Heart right ventricle (tissue), 16 donors: ENCODE results near the gene SEMA5A. TPM values are rescaled to one million over a fixed set of nuclear protein-coding genes. Genes with fewer than 3 reads are reported as not detected.

Experiments
- ATAC-seq, 8 donors: fragments of 200-7000 bp; cut with Tn5 transposase; one replicate each; pipeline ENCODE4 v1.9.1; 2020; ENCODE audit warnings: mild to moderate bottlenecking in 8 of 8, moderate library complexity in 8 of 8, moderate number of reproducible peaks in 1 of 8
- DNase-seq, 2 donors: peaks; one replicate each; pipeline ENCODE4 v3.0.0-alpha.2; 2020
- H3K27ac ChIP-seq, 10 donors: fragments of 200-600 bp; sonication (generic) in 2 of 10; one replicate each; pipeline versions ENCODE4 v1.5.0 to v1.8.0; 2020 to 2022; ENCODE audit warnings: mild to moderate bottlenecking in 3 of 10
- H3K27me3 ChIP-seq, 7 donors: fragments of 200-600 bp; one replicate each; pipeline ENCODE4 v1.8.0; 2021 to 2022; ENCODE audit warnings: mild to moderate bottlenecking in 2 of 7
- H3K36me3 ChIP-seq, 9 donors: fragments of 200-600 bp; sonication (generic) in 1 of 9; one replicate each; pipeline versions ENCODE4 v1.5.0 to v1.8.0; 2020 to 2022; ENCODE audit warnings: mild to moderate bottlenecking in 2 of 9
- H3K4me1 ChIP-seq, 9 donors: fragments of 200-600 bp; sonication (generic) in 1 of 9; one replicate each; pipeline versions ENCODE4 v1.5.0 to v1.8.0; 2020 to 2022; ENCODE audit warnings: mild to moderate bottlenecking in 4 of 9
- H3K4me3 ChIP-seq, 10 donors: fragments of 200-600 bp; sonication (generic) in 2 of 10; one replicate each; pipeline versions ENCODE4 v1.5.0 to v1.8.0; 2020 to 2022; ENCODE audit warnings: mild to moderate bottlenecking in 7 of 10, moderate library complexity in 2 of 10
- H3K9me3 ChIP-seq, 11 donors: fragments of 200-600 bp in 10 of 11; sonication (generic) in 2 of 11; one replicate each; pipeline versions ENCODE4 v1.5.0 to v1.8.0; 2013 to 2022; ENCODE audit warnings: mild to moderate bottlenecking in 2 of 11, control low read depth in 1 of 11, moderate library complexity in 1 of 11
- WGBS, 2 donors: extraction: QIAGEN DNeasy Blood & Tissue Kit; methylation state at CpG; one replicate each; pipeline ENCODE4 v1.1.7; 2013; ENCODE audit warnings: inconsistent platforms in 1 of 2; 5-methylcytosine and 5-hydroxymethylcytosine counted together
- intact Hi-C, 10 donors: fragments of 100-400 bp; cut with DNase I; formaldehyde crosslinking; loops; one replicate each; pipeline versions ENCODE4 v1.11.1 to v1.14.2; 2022
- polyA plus RNA-seq, 2 donors: library from polyadenylated mRNA; stranded (reverse); fragments of 200-250 nt; gene quantifications; one replicate each; pipeline ENCODE4 v1.2.3, GENCODE V29; 2013
- total RNA-seq, 10 donors: library from RNA; stranded (reverse); fragmentation: NEBNext Ultra II Directional in 3 of 10; extraction: Animal tissue kit (Norgen Biotek cat#: 25700) in 3 of 10; gene quantifications; one replicate each; pipeline versions ENCODE4 v1.2.1 to v1.2.4, GENCODE V29; 2021 to 2023
- TF ChIP-seq, protein P1 (sequence below), 9 donors: fragments of 200-600 bp; sonication (generic) in 2 of 9; IDR thresholded peaks; one replicate each; pipeline versions ENCODE4 v1.5.0 to v1.8.0; 2021 to 2022; ENCODE audit warnings: antibody characterized with exemption in 9 of 9, mild to moderate bottlenecking in 5 of 9, moderate library complexity in 1 of 9
- donor health status: Arrhythmogenic right ventricular cardiomyopathy.
- donor health status: ischemic (EF 13 %, LVEDD 7.1; RV severe dilation, severe dysfunction).
- donor health status: healthy with polysubstance abuse.
- donor health status: DM: no; HTN: yes; CAD: no.
- donor health status: DM: no; HTN: no; CAD: no.
- donor health status: ischemic (EF 25% LVEDD 6.9; RV normal size, moderate dysfunction).
- donor health status: ischemic (EF 25% LVEDD 5.7; RV mildly dilated, moderate dysfunction).
- donor health status: healthy.
- donor health status: DM: yes; HTN: yes; CAD: no.
- donor health status: Ischemic cardiomyopathy.
- donor health status: ischemic (EF 35%, LVEDD 5.7; RV mildly dilated, moderate dysfunction).
- donor health status: nonischemic (EF 11% LVEDD 7.7; RV severe dilation, severe dysfunction).
- donor health status: DM: yes; HTN: yes; CAD: no.
- donor health status: PGD.
- donor health status: ischemic (EF 29% LVEDD 5.4; RV normal size, mild dysfunction).
- donor health status: nonischemic (EF 23%, LVEDD 6.1; RV moderate dilation, normal function).

The SEMA5A gene
- total and polyA plus RNA-seq, 12 donors = 1.9 to 71.5 (median 48.0) TPM

- Histone ChIP-seq H3K4me1 (peaks cover 0 to 36% (median 23%) of the 10 kb centered on the region in 9 donors), H3K9me3 (peaks cover 0 to 3% (median 0%) of the 10 kb centered on the region in 11 donors), H3K27ac (peak overlapping the region in 1 of 10 donors; percentile 34), H3K27me3 (no peaks in the 10 kb centered on the region), H3K36me3 (no peaks in the 10 kb centered on the region), H3K4me3 (no peak overlapping the region)
- WGBS, 2 donors = 12 to 15% methylated on average over 5 of the region's 5 CpGs
- intact Hi-C loops = no loop called here
- no peak for DNase-seq
- TF ChIP-seq, protein P1, sequence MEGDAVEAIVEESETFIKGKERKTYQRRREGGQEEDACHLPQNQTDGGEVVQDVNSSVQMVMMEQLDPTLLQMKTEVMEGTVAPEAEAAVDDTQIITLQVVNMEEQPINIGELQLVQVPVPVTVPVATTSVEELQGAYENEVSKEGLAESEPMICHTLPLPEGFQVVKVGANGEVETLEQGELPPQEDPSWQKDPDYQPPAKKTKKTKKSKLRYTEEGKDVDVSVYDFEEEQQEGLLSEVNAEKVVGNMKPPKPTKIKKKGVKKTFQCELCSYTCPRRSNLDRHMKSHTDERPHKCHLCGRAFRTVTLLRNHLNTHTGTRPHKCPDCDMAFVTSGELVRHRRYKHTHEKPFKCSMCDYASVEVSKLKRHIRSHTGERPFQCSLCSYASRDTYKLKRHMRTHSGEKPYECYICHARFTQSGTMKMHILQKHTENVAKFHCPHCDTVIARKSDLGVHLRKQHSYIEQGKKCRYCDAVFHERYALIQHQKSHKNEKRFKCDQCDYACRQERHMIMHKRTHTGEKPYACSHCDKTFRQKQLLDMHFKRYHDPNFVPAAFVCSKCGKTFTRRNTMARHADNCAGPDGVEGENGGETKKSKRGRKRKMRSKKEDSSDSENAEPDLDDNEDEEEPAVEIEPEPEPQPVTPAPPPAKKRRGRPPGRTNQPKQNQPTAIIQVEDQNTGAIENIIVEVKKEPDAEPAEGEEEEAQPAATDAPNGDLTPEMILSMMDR (IDR thresholded peaks at IDR 0.05) = no peak
- peak in 3 of 8 donors; percentile 37 to 51 (median 41) for ATAC-seq
Measured at GRCh38 chr5:9348401-9348996, 197.4 kb downstream of the SEMA5A start.

- Histone ChIP-seq H3K4me1 (peaks cover 0 to 42% (median 23%) of the 10 kb centered on the region in 9 donors), H3K4me3 (no peak overlapping the region), H3K36me3 (no peaks in the 10 kb centered on the region), H3K9me3 (peaks cover 0 to 3% (median 0%) of the 10 kb centered on the region in 11 donors), H3K27ac (no peak overlapping the region), H3K27me3 (no peaks in the 10 kb centered on the region)
- ATAC-seq (no peak), DNase-seq (no peak)
- 74 to 83% methylated on average over 7 of the region's 7 CpGs for WGBS, 2 donors
- intact Hi-C loops = no loop called here
- TF ChIP-seq, protein P1 (IDR thresholded peaks at IDR 0.05) = no peak
Measured at GRCh38 chr5:9347541-9348295, 198.2 kb downstream of the SEMA5A start.

DNA sequence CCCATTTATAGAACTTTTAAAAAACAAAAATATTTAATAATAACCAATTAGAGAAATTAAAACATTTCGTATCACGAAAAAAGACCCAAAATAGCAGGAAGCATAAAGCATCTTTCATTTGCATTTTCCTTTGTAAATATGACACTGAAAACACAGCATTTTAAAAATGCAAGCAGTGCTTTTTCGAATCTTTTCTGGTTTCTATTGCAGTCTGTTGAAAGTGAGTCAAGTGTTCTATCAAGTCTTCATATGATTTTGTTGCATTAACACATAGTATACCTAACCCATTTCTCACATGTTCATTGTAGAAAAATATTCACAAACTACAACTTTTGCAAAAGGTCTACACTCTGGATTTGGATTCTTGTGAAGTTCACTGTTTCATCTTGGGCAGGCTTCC, 198.8 kb downstream of the SEMA5A start:
- ATAC-seq (no peak), DNase-seq (no peak)
- Histone ChIP-seq H3K27me3 (no peaks in the 10 kb centered on the region), H3K4me3 (no peak overlapping the region), H3K36me3 (no peaks in the 10 kb centered on the region), H3K27ac (no peak overlapping the region), H3K4me1 (peaks cover 0 to 42% (median 23%) of the 10 kb centered on the region in 9 donors), H3K9me3 (peaks cover 0 to 3% (median 0%) of the 10 kb centered on the region in 11 donors)
- 79 to 84% methylated on average over 3 of the region's 3 CpGs for WGBS, 2 donors
- intact Hi-C loops = no loop called here
- TF ChIP-seq, protein P1 (IDR thresholded peaks at IDR 0.05) = no peak

- Histone ChIP-seq H3K27ac (no peak overlapping the region), H3K4me3 (no peak overlapping the region), H3K36me3 (no peaks in the 10 kb centered on the region), H3K4me1 (peaks cover 0 to 37% (median 22%) of the 10 kb centered on the region in 9 donors), H3K9me3 (peaks cover 0 to 3% (median 0%) of the 10 kb centered on the region in 11 donors), H3K27me3 (no peaks in the 10 kb centered on the region)
- TF ChIP-seq, protein P1 (IDR thresholded peaks at IDR 0.05) = no peak
- no peak for DNase-seq
- ATAC-seq = no peak
- intact Hi-C loops = no loop called here
- WGBS, 2 donors = 91 to 97% methylated on average over 1 of the region's 1 CpG
Measured at GRCh38 chr5:9344751-9345240, 201.1 kb downstream of the SEMA5A start.
